Measurements from ENCODE around the gene BABAM2.

The BABAM2 gene

GRCh38 chr2:28286678-28287077, 396.1 kb downstream of the BABAM2 start:
- no peak for DNase-seq (ENCODE audit: low read depth)
- no peak overlapping the region for H3K4me3 ChIP-seq (ENCODE audit: low read depth, low read length)
- no peak for TF ChIP-seq CTCF (IDR thresholded peaks at IDR 0.05; ENCODE audit: low read depth, low read length, missing control alignments)

GRCh38 chr2:28287256-28287915, 396.9 kb downstream of the BABAM2 start:
- no peak for DNase-seq (ENCODE audit: low read depth)
- H3K4me3 ChIP-seq (ENCODE audit: low read depth, low read length) = no peak overlapping the region
- no peak for TF ChIP-seq CTCF (IDR thresholded peaks at IDR 0.05; ENCODE audit: low read depth, low read length, missing control alignments)

GRCh38 chr2:28288620-28289019, 398.1 kb downstream of the BABAM2 start:
- DNase-seq (ENCODE audit: low read depth) = no peak
- no peak for TF ChIP-seq CTCF (IDR thresholded peaks at IDR 0.05; ENCODE audit: low read depth, low read length, missing control alignments)
- no peak overlapping the region for H3K4me3 ChIP-seq (ENCODE audit: low read depth, low read length)

- no peak for TF ChIP-seq CTCF (IDR thresholded peaks at IDR 0.05; ENCODE audit: low read depth, low read length, missing control alignments)
- H3K4me3 ChIP-seq (ENCODE audit: low read depth, low read length) = no peak overlapping the region
- no peak for DNase-seq (ENCODE audit: low read depth)
These were observed 401.4 kb downstream of the BABAM2 start for GRCh38 chr2:28291811-28292440.

GRCh38 chr2:28292491-28292890, 402.0 kb downstream of the BABAM2 start:
- no peak for DNase-seq (ENCODE audit: low read depth)
- TF ChIP-seq CTCF (IDR thresholded peaks at IDR 0.05; ENCODE audit: low read depth, low read length, missing control alignments) = no peak
- no peak overlapping the region for H3K4me3 ChIP-seq (ENCODE audit: low read depth, low read length)

- no peak for TF ChIP-seq CTCF (IDR thresholded peaks at IDR 0.05; ENCODE audit: low read depth, low read length, missing control alignments)
- H3K4me3 ChIP-seq (ENCODE audit: low read depth, low read length) = no peak overlapping the region
- DNase-seq (ENCODE audit: low read depth) = no peak
These were observed 402.9 kb downstream of the BABAM2 start for GRCh38 chr2:28293416-28293815.

- H3K4me3 ChIP-seq (ENCODE audit: low read depth, low read length) = no peak overlapping the region
- no peak for TF ChIP-seq CTCF (IDR thresholded peaks at IDR 0.05; ENCODE audit: low read depth, low read length, missing control alignments)
- no peak for DNase-seq (ENCODE audit: low read depth)
These were observed 403.9 kb downstream of the BABAM2 start for GRCh38 chr2:28294451-28294850.
